ENCODE data around the gene XPO1.

DNA sequence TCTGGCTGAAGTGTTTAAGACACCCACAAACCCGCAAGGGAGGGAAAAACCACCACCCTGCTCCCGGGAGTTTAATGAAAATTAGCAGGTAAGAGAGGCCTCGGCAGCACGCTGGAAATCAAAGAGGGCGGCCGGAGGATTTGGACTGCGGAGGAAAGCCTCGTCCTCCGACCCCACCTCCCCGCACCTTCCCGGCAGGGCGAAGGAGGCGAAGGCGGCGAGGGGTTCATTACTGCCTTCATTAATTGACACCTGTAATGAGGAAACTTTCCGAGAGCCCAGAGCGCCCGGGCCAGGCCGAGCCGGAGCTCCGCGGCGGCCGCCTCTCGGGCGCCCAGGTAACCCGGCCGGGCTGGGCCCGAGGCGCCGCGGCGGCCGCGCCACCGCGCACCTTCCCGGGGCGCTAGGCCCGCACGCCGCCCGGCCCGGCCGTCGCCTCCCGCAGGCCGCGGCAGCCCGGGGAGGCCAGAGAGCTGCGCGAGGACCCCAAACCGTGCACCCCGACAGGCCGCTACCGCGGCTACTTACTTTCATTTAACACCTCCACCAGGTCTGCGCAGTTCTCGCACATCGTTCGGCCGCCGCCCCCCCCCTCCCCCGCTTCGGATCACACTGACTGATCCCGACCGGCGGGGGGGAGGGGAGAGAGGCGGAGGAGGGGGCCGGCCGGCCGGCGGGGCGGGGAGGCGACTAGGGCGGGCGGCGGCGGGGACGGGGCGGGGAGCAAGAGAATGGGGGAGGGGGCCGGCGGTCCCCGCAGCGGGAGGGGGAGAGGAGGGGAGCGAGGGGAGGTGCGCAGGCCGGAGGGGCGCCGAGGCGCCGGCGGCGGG lies 67.8 kb downstream of the XPO1 start:
- TF ChIP-seq, protein P1, sequence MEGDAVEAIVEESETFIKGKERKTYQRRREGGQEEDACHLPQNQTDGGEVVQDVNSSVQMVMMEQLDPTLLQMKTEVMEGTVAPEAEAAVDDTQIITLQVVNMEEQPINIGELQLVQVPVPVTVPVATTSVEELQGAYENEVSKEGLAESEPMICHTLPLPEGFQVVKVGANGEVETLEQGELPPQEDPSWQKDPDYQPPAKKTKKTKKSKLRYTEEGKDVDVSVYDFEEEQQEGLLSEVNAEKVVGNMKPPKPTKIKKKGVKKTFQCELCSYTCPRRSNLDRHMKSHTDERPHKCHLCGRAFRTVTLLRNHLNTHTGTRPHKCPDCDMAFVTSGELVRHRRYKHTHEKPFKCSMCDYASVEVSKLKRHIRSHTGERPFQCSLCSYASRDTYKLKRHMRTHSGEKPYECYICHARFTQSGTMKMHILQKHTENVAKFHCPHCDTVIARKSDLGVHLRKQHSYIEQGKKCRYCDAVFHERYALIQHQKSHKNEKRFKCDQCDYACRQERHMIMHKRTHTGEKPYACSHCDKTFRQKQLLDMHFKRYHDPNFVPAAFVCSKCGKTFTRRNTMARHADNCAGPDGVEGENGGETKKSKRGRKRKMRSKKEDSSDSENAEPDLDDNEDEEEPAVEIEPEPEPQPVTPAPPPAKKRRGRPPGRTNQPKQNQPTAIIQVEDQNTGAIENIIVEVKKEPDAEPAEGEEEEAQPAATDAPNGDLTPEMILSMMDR (IDR thresholded peaks at IDR 0.05; ENCODE audit: insufficient read depth, low read length, poor library complexity, severe bottlenecking) = no peak
- no peak for TF ChIP-seq EZH2phosphoT487 (conservative IDR thresholded peaks at IDR 0.05; ENCODE audit: low read length)

Measured in SU-DHL-6 (cell line).